Activated gamma-delta T cell (primary cell): ENCODE results near the gene CHST15.
"Not testable (repeated sequence)": the region's sequence is repeated elsewhere in the genome, so short reads cannot be mapped to it uniquely, and the experiment has no call there.

ENCODE experiments used
- DNase-seq: peaks from one replicate; lab custom pipeline; 2025; lab: John Stamatoyannopoulos, UW

Gene CHST15

DNA sequence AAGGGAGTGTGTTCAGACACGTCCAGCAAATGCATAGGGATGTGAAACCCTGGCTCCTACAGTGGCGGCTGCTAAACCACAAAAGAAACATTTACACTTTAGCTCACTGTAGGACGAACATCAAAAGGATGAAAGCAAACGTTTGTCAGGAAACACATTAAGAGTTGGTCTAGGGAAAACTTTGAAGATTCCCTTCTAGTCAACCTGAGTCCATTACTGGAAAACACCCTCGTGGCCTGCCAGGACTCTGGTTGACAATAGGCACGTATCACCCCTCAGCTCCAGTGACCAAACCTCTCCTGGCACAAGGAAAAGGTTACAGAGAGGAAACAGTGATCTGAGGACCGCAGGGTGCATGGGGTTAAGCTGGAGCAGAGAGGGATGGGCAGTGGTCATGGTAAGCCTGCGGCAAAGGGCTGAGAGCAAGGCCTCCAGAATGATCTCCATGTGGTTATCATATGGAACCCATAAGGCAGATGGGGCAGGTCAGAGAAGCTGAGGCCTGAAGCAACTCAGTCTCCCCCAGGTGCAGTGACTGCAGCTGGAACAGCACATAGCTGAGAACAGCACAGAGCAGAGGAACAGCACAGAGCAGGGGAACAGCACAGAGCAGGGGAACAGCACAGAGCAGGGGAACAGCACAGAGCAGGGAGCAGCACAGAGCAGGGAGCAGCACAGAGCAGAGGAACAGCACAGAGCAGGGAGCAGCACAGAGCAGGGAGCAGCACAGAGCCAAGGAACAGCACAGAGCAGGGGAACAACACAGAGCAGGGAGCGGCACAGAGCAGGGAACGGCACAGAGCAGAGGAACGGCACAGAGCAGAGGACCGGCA lies 49.9 kb downstream of the CHST15 start:
- no peak for DNase-seq

GRCh38 chr10:124042656-124043309 lies 50.6 kb downstream of the CHST15 start:
- DNase-seq = no peak

GRCh38 chr10:124041675-124042445 lies 51.5 kb downstream of the CHST15 start:
- no peak for DNase-seq

DNA sequence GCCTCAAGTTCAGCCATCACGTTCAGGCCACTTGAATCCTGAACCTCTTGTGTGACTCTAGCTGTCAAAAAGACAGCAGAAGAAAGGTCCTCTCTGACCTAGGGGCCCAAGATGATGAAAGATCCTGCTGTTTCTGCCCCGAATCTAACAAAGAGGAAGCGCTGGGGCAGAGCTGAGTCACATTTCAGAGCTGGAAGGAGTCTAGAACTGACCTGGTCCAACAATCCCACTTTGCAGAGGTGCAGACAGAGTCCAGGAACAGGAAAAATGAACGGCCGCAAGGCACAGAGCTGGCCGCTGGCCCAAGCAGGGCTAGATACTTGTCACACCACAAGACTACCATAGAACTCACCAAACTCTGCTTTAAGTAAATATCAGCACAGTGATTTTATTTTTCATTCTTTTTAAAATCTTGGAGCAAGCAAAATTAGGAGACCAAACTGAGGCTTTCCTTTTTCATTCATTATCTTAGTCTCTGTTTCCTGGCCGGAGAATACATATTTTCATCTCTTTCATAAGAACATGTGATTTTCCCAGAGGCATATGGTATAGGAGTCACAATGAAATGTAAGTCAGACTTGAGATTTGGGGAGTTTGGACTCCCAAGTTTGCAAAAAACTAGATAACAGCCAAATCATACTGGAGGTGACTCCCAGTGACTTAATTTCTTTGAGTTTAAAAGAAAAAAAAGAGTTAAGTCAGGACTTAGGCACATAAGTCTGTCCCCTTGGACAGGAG lies 52.8 kb downstream of the CHST15 start:
- DNase-seq = no peak

DNA sequence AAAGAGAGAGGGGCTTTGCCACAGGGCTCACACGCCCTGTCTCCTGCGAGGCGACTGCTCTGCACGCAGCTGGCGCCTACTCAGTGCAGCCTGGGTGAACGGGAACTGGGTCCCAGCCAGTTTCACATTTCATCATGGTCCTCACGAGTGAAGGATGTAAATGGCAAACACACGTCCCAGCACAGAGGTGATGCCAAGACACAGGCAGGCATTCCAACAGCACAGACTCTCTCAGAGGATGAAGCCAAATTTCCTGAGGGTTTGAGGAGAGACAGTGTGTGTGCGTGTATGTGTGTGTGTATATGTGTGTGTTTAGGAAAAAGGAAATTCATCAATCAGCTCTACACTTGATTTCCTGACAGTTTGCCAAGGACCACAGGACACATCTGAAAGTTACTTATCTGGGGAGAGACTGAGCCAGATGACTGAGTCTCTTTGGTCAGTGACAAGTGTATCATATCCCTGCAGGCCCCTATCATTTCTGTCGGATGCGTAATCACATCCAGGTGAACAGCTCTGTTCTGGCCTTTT lies 53.9 kb downstream of the CHST15 start:
- no peak for DNase-seq

DNA sequence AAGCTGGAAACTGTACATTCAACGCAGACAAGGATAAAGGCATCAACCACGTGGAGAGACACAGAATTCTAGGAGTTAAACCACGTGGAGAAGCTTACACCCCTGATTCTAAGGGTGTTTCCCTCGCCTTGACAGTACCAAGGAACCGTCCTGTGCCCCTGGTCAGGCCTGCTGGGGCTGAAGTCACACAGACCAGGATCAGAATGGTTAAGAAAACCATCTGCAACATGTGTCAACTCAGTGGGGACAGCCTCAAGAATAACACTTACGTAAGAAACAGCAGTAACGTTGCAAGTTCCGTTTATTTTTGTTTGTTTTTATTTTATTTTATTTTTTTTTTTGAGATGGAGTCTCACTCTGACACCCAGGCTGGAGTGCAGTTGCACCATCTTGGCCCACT lies 55.6 kb downstream of the CHST15 start:
- DNase-seq = no peak

GRCh38 chr10:124037286-124037685 lies 56.1 kb downstream of the CHST15 start:
- DNase-seq = no peak

- no peak for DNase-seq
These were observed 56.7 kb downstream of the CHST15 start for GRCh38 chr10:124036746-124037145.

DNA sequence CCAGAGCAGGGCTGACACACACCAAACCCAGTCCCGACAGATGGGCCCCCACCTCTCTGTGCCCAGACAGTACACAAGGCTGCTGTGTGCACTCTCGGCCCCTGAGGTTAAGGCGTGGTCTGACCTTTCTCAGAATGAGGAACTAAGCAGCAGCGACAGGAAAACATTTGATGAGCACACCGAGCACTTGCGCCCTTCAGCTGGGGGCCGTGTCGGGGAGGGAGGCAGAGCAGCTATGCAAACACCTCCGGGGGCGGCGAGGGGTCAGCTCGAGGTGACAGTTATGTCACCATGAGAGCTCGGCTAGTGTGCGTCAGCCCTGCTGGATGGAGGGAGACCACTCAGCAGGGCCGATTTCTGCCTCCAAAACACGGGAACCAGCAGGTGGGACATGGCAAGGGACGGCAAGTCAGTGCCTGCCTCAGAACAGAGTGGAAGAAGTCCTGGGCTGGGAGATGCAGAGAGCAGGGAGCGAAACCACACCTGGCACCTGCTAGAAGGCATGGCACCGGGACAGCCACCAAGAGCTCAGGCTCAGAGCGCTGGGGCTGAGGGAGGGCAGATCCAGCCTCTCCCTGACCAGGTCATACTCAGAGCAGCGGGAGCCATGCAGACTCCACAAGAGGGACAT lies 57.4 kb downstream of the CHST15 start:
- DNase-seq = no peak

GRCh38 chr10:124035306-124035927 lies 58.0 kb downstream of the CHST15 start:
- no peak for DNase-seq

GRCh38 chr10:124034576-124035305 lies 58.7 kb downstream of the CHST15 start:
- not testable (repeated sequence) for DNase-seq

DNA sequence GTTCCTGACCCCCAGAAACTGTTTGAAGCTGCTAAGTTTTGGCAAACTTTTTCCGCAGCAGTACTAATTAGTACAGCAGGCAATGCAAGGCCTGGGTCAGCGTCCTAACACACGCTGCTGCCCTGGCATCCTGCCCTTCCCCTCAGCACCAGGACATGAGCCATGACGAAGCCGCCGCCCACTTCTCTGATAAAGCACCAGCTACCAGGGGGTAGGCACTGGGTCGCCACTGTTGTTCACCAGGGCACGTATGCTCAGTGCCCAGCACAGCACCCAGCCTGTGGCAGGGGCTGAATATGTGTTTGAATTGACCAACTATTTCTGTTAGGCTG lies 59.5 kb downstream of the CHST15 start:
- no peak for DNase-seq

GRCh38 chr10:124032971-124033886 lies 60.2 kb downstream of the CHST15 start:
- DNase-seq = no peak

GRCh38 chr10:124032087-124032935 lies 61.1 kb downstream of the CHST15 start:
- DNase-seq = no peak

DNA sequence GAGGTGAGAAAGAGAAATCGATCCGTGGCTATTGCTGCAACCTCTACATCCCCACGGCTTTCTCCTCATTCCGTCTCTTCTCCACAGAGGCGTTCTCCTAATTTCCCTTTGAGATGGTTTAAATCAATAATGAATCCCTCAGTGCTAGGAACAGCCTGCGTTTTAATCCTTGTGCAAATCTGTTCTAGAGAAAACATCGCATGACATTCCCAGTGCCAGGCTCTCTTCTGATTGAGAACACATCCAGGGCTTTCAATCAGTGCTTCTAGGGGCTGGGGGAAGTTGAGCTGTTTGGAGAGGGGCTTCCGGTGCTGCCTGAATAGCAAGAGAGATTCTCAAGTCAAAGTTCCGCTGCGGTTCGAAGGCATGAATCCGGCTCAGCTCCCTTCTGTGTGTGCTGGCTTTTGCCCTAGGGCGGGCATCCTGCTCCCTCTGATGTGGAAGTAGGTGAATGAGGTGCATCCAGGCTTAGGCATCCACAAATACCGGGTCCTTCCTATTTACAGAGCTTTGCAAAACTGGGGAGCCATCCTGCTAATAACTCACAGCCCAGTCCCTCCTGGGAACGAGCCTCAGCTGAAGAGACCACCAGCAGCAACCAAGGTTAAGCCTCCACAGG lies 62.8 kb downstream of the CHST15 start:
- no peak for DNase-seq

DNA sequence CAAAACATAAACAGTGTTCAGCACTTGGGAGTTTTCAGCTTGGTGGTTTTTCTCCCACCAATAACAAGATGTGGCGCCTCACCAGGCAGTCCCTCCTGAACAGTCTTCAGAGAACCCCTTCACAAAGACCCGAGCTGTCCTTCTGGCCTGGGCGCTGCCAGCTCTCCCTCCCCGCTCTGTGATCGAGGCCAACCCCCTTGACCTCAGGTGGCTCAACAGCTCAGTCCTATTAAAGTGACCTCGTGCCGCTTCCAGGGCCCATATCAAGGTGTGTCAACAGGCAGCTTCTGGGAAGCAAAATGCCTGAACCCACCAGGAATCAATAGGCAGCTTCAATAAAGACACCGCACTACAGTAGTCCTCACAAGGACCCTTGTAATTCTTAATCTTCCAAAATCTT lies 63.3 kb downstream of the CHST15 start:
- DNase-seq = no peak

DNA sequence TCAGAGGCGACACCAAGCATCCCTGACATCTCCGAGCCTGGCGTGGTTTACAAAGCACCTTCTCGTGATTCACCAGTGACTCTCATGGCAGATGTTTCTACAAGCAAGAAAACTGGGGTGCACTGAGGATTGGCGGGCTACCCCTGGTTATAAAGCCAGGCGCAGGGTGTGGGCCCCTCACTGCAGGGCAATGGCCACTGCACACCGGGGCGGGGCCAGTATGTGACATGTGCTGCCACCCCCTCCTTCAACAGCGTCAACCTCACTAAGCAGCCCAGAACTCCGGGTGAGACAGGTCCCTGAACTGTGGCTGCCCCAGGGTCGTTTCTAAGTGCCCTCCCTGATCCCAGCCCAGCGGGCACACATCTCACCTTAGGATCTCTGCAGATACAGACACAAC lies 63.8 kb downstream of the CHST15 start:
- DNase-seq = no peak
